HG02588 (cell line): ENCODE data around the gene NPW.
"Not testable (repeated sequence)": the region's sequence is repeated elsewhere in the genome, so short reads cannot be mapped to it uniquely, and the experiment has no call there.

Experiments
- ATAC-seq: cut with Tn5 transposase; IDR thresholded peaks from one replicate; pipeline ENCODE4 v1.9.1; 2021; ENCODE audit warnings: mild to moderate bottlenecking, moderate library complexity; ENCODE audit not compliant: unreplicated experiment

NPW gene

DNA sequence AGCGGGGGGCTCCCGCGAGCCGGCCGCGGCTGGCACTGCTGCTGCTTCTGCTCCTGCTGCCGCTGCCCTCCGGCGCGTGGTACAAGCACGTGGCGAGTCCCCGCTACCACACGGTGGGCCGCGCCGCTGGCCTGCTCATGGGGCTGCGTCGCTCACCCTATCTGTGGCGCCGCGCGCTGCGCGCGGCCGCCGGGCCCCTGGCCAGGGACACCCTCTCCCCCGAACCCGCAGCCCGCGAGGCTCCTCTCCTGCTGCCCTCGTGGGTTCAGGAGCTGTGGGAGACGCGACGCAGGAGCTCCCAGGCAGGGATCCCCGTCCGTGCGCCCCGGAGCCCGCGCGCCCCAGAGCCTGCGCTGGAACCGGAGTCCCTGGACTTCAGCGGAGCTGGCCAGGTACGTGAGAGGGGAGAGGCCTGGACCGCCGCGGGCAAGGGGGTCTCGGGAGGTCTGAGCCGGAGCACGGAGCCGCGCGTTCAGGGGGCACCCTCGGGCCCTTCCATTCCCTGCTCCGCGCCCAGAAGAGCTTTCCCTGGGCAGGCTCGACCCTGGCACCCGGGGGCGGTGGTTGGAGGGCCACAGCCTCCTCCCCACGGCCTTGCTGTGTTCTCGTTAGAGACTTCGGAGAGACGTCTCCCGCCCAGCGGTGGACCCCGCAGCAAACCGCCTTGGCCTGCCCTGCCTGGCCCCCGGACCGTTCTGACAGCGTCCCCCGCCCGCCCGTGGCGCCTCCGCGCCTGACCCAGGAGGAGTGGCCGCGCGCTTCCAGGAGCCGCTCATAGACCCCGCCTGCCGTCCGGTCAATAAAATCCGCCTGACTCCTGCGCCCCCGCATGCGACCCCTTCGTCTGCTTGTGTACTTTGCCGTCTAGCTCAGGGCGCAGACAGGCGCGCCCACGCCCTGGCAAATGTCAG is 591 bp downstream of the NPW start:
- ATAC-seq = no peak

DNA sequence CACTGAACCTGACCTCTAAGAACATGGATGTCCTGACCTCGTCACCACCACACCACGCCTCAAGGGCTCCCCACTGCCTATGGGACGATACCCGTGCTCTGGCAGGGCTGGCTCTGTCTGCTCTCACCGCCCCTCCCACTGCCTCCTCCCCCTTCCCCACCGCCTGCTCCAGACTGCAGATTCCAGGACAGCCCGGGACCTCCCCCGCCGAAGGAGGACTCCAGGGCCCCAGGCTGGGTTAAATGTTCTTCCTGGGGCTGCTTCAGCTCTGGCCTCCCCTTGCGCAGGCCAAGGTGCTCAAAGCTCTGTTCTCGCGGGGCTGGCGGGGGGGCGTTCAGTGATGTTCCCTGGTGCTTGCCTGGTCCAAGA is 3.1 kb downstream of the NPW start:
- no peak for ATAC-seq

DNA sequence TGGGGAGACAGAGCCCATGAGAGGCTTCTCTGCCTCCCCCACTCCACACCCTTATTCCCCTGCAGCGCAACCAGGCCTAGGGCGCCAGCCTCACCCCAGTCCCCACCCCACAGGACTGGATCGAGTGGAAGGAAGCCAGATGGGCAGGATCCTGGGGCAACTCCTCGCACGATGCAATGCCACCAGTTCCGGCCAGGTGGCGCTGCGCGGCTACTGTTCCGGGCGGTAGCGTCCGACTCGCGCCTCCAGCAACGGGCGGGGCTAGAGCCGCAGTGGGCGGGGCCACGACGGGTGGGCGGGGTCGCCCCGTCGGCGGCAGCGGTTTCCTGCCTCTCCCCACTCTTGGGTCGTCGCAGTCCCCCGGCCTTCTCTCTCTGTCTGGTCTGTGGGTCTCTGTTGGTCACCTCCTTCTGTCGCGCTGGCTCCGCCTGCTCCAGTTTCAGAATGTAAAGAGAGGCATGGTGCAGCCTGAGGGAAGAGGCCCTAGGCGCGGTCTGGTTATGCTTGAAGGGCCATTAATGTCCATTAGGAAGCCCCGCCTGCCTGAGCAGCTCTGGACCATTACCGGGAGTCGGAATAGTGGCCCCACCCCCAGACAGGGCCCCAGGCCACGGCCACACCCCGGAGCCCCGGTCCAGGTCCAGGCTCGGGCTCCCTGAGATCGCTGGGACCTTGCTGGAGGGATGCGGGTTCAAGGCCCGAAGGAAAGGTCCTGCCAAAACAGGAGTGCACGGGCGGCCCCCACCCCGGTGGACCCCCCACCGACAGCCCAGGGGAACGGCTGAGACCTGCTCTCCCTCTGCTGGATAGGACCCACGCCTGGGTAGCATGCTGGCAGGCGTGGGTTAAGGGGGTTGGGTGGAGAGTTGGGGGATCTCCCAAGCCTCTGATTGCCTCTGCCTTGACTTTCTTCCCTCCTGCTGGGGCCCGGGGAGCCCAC is 3.8 kb downstream of the NPW start:
- ATAC-seq = no peak

DNA sequence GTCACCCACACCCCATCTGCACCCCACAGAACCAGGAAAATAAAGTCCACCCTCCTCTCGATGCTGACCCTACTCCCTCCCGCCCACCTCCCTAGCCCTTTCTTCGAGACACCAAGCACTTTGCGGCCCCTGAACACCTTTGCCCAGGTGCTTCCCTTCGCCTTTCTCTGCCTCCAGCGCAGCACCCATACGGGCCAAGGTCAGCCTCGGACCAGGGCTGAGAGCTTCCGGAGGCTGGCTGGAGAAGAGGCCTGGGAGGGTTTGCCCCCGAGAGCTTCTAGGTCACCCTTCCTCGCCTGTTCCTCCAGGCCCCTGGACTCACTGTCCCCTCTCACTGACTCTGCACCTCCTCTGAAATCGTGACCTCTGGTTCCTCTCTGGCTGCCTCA is 4.4 kb downstream of the NPW start:
- ATAC-seq = no peak

DNA sequence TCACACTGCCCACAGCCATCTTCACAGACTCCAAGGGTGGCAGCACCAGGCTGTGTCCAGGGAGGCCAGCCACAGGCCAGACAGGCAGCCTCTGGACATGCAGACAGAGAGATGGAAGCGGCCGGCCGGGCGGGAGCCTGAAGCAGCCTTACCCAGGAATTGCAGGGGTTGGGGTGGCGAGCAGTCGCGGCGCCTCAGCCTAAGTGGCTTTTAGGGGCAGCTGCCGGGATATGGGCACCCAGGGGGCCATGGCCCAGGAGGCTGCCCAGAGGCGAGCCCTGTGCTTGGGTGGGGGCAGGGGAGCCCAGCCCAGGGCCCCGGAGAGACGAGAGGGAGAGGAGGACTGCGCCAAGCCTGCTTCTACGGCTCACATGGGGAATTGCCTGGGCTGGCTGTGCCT is 5.7 kb downstream of the NPW start:
- no peak for ATAC-seq

DNA sequence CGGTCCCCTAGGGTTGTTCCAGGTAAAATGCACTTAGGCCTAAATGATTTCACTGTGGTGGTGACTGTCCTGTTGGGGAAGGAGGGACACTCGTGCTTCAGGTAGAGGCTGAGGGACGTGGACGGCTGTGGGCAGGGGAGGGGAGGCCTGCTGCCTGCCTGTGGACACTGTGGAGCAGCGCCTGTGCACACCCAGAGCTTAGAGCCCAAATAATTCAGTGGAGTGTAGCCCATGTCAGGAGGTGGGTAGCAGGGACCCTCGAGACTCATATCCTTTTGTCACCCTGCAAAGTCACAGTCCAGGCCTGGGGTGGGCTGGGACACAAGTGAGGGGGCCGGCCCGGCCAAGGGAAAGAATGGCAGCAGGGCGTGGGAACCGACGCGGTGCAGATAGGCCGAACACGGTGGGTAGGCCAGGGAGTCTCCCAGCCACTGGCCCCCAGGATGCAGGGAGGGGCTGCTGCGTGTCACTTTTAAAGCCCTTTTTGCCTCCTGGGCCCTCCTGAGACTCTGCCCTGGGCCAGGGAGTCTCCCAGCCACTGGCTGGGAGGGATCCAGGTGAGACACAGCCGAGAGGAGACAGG is 6.4 kb downstream of the NPW start:
- no peak for ATAC-seq

DNA sequence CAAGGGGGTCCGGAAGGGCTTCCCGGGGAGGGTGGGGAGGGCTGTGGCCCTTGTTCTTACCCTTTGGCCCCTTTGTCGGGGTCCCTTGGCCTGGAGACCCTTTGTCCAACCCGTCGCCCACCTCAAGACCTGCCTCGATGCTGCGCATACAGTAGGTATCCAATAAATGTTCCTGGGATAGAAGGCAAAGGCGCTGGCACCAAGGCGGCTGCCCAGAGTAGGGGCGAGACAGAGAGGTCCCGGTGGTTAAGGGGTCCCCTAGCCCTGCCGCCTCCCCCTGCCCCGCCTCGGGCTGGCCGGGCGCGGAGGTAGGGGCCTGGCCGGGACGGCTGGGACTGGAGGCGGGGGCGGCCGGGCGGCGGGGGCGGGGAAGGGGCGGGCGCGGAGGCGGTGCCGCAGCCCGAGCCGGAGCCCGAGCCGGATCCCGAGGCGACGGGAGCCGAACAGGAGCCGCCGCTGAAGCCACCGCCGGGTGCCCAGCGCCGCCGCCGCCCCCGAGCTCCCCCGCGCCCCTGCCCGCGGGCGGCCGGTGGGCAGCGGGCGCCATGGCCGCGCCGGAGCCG is 7.0 kb downstream of the NPW start, which contains the start of gene NHERF2:
NHERF2 (plus strand) TSS at position 442 of the 563 bp plus-strand sequence; CDS start at position 546, 104 bp downstream.
- no peak for ATAC-seq

DNA sequence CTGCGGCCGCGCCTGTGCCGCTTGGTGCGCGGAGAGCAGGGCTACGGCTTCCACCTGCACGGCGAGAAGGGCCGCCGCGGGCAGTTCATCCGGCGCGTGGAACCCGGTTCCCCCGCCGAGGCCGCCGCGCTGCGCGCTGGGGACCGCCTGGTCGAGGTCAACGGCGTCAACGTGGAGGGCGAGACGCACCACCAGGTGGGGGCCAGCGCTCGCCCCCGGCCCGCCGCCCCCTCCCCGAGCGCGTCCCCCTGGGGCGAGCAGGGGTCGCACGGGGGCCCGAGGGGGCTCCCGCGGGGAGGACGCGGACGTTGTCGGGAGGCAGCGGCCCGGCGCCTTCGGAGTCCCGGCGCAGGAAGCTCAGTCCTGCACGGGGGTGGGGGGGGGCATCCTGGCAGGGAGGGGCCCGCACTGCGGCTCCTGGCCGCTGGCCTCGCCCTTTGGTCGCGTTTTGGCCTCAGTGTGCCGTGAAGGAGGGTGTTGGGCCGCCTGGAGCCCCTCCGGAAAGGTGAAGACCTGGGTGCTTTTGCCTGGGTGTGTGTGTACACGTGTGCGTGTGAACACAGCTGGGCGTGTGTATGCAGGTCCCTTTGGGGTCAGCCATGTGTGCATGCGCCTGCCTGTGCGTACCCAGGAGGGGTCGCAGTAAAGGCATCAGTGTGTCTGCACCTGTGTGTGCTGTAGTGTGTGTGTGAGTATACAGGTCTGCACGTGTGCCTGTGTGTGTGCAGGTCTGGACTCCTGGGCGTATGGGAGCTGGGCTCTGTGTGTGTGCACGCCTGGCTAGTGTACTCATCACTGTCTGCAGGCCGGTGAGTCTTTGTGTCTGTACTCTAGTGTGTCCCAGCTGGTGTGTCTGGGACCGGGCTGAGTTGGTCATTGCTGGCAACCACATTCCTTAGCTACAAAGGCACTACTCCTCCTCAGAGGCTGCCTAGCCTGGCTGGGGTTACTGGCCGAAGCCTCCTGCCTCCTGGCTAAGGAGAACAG is 7.7 kb downstream of the NPW start:
- no peak for ATAC-seq

DNA sequence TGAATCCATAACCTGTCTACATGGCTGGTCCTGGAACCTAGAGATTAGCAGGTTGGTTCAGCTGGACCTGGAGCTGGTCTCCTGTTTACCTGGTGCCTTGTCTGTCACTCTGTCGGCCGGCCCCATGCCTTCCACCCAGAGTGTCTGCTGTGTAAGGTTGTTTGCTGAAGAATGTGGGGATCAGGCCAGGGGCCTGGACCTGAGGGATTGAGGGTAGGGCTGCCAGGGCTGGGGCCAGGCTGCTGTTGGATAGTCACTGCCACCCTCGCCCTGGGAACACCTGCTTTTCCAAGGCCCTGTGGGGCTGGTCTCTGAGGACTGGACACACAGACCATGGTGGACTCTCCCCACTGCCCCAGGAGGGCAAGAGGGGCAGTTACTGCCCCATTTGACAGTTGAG is 8.6 kb downstream of the NPW start:
- no peak for ATAC-seq

DNA sequence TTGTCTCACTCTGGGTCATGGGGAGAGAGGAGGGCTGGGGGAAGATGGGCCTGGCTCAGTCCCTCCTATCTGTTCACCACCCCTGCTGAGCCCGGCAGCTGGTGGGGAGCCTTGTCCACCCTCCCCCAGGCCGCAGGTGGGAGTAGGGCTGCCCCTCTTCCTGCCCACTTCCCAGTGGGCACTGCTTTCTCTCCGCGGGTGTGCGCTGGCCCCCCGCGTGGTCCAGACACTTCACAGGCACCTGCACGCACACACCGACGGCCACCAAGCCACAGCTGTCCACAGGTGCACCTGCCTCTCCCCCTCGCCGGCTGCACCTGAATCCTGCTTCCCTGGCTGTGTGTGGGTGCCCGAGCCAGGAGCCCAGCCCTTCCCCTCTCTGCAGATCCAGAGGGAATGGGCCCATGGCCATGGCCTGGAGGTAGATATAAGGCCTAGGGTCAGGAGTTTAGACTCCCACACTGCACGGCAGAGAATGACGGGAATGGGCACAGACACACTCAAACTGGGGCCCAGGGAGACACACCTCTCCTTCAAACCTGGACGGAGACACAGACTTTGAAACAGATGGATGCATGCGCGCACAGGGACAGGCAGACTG is 9.1 kb downstream of the NPW start:
- no peak for ATAC-seq

DNA sequence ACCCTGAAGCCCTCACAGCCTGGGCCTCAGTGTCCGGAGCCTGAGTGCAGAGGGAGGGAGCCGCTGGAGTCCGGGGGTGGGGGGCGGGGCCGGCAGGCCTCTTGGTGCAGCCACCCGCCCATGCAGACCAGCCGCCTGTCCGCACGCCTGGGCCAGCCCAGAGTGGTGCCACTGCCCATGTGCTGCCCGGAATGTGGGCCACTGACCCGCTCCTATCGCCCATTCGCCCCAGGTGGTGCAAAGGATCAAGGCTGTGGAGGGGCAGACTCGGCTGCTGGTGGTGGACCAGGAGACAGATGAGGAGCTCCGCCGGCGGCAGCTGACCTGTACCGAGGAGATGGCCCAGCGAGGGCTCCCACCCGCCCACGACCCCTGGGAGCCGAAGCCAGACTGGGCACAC is 9.8 kb downstream of the NPW start:
- no peak for ATAC-seq

DNA sequence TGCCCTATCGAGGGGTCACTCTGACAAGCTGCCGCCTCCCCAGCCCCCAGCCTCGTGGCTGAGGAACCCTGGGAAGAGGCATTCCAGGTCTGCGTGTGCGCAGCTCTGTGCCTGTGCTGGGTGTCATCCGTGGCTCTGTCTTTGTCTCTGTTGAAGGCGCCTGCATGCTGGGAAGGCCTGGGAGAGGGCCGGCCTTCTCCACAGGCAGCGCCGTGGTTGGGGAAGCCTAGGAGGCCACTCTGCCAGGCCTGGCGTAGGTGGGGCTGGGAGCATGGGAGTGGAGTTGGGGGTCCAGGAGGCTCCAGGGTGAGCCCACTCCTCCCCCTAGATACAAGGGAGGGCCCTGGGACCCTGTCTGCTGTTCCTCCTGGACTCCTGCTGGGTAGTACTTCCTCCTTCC is 10.5 kb downstream of the NPW start:
- no peak for ATAC-seq

DNA sequence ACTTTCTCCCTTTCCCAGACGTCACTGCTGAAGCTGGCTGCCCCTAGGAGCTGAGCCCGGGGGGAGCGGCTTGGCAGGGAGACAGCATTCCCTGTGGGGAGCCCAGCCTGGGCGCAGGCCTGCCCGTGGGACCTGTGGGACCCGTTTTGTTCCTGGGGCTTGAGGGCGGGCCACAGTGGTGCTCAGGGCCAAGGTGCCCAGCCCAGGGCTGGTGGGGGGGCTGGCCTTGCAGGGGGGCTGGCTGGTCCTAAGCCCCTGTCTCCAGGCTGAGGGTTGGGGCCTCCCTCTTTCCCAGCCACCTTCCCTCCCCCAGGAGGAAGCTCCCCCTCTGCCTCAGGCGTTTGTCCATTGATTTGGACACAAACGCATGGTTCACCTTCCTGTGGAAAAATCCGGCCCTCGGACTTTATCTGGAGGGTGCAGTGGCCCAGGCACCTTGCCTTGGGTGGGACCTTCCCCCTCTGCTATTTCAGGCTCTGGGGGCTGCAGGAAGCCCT is 11.5 kb downstream of the NPW start:
- no peak for ATAC-seq

DNA sequence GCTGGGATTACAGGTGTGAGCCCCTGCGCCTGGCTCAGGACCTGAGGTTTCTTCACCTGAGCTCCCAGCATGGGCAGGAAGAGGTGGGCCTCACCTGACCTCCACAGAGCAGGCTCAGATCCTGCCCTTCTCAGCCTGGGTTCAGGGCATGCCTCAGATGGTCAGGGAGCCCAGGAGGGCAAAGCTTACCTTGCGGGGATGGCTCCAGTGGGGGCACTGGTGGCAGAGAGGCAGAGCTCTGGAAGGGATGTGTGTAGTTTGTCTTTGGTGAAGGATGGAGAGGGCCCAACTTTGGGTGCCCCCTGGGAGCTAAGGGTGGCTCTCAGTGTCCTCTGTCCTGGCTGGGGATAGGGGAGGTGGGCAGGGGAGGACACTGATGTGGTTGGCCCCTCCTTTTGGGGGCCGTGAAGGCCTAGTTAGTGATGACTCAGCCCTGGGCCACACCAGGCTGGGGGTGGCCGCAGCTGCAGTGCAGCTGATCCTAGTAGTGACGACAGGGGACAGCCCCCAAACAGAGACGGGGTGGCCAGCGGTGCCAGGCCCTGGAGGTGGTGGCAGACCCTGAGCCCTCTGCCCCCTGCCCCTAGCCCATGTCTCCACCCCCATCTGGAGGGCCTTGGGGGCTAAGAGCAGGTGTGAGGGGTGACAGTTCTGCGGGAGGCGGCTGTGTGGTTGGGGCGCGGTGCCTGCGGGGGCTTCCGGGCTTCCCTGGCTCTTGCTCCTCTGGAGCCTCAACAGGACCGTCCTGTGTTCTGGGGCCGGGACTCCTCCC is 12.9 kb downstream of the NPW start:
- ATAC-seq = no peak

DNA sequence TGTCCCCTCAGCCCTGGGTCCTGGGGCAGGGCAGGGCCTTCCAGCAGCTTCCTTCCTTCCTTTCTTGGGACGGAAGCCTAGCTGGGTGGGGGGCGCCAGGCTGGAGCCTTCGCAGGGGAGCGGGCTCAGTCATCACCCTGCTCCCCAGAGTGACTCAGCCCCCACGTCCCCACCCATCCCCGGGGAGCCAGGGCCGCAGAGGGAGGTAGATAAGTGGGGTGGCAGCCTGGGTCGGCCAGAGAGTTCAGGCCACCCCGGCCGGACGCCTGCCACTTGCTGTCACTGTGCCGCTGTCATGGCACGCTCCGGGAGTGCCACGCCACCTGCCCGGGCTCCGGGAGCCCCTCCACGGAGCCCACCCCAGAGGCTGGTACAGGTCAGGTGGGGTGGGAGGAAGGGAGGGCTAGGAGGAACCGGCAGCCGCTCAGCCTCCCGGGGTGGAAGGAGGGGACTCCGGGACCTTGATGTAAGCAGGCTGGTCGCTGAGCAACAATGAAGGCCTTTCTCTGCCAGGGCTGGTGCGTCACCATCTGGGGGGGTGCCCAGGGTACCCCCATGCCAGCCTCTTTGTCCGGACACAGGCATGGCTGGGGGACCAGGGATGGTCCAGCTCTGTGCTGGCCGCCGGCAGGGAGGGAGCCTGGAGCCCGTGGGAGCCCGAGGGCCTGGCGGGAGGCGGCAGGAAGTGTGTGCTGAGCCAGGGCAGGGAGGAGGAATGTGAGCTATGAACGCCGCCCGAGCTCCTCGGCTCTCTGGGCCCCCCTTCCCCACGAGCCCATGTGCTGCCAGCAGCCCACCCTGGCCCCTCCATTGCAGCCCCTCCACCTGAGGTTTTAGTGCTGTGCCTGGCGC is 13.7 kb downstream of the NPW start:
- ATAC-seq = no peak

DNA sequence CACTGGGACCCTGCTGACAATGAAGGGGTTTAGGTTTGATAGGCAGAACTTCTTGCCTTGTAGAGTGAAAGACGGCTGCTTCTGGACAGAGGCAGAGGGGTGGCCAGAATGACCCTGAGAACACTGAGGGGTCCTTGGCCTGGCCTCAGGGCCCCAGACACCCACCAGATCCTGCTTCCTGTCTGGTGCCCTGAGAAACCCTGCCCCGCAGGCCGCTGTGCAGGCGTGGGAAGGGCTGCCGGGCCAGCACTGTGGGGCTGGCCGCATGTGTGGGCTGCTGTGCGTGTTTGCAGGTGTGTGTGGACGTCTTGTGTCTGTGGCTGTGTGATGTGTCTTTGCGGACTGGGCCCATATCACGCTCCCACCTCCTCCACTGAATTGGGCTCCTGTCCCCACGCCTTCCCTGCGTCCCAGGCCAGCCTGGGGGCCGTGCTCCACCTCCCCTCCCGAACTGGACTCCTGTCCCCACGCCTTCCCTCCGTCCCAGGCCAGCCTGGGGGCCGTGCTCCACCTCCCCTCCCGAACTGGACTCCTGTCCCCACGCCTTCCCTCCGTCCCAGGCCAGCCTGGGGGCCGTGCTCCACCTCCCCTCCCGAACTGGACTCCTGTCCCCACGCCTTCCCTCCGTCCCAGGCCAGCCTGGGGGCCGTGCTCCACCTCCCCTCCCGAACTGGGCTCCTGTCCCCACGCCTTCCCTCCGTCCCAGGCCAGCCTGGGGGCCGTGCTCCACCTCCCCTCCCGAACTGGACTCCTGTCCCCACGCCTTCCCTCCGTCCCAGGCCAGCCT is 14.5 kb downstream of the NPW start:
- not testable (repeated sequence) for ATAC-seq
